Measurements from ENCODE around the gene CENPU.

The CENPU gene

GRCh38 chr4:184689681-184690080 lies 44.2 kb downstream of the CENPU start:
- H3K4me3 ChIP-seq (ENCODE audit: low read depth, low read length), result no peak overlapping the region
- no peak for TF ChIP-seq MAX (IDR thresholded peaks at IDR 0.05; ENCODE audit: low read depth, low read length)
- no peak for TF ChIP-seq MYC (IDR thresholded peaks at IDR 0.05; ENCODE audit: low read depth, low read length)
- TF ChIP-seq POLR2A (IDR thresholded peaks at IDR 0.05; ENCODE audit: extremely low read depth, insufficient read length), result no peak
- TF ChIP-seq CTCF (IDR thresholded peaks at IDR 0.05; ENCODE audit: low read depth, low read length), result no peak
- no peak for DNase-seq (ENCODE audit: low read depth)

DNA sequence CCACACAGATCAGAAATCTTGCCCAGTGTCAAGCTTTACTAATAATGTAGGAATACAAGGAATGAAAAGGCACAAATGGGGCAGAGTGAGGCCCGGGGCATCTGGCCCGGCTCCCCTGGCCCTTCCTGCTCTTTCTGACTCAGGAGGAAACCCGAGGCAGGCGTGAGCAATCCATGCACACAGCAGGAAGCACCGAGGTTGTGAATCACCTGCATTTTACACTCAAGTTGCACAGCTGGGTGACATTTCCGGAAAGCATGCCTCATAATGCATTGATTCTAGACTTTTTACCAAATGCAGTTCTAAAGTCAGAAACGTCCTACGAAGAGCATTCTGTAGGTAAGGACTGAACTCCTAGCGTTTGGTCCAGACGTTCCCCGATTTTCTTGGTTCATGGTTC lies 45.4 kb downstream of the CENPU start:
- DNase-seq (ENCODE audit: low read depth), result no peak

DNA sequence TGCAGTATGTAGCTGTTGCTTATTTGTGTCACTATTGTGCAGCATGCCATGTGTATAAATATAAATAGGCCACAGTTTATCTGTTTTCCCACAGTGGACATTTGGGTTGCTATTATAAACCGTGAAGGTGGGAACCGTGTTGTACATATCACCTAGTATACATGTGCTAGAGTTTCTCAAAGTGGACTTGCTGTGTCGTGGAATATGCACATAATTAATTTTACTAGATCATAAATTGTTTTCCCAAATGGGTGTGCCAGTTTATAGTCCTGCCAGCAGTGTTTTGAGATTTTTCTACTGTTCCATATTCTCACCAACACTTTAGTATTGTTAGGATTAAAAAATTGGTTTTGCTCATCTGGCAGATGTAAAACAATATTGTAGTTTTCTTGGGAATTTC lies 45.9 kb downstream of the CENPU start:
- no peak for DNase-seq (ENCODE audit: low read depth)
- H3K4me3 ChIP-seq (ENCODE audit: low read depth, low read length), result no peak overlapping the region
- no peak for TF ChIP-seq MYC (IDR thresholded peaks at IDR 0.05; ENCODE audit: low read depth, low read length)
- no peak for TF ChIP-seq CTCF (IDR thresholded peaks at IDR 0.05; ENCODE audit: low read depth, low read length)
- no peak for TF ChIP-seq MAX (IDR thresholded peaks at IDR 0.05; ENCODE audit: low read depth, low read length)
- TF ChIP-seq POLR2A (IDR thresholded peaks at IDR 0.05; ENCODE audit: extremely low read depth, insufficient read length), result no peak

More for the DNA sequence above, 45.4 kb downstream of the CENPU start:
- no peak overlapping the region for H3K4me3 ChIP-seq (ENCODE audit: low read depth, low read length)
- TF ChIP-seq CTCF (IDR thresholded peaks at IDR 0.05; ENCODE audit: low read depth, low read length) (no peak), POLR2A (IDR thresholded peaks at IDR 0.05; ENCODE audit: extremely low read depth, insufficient read length) (no peak), MAX (IDR thresholded peaks at IDR 0.05; ENCODE audit: low read depth, low read length) (no peak), MYC (IDR thresholded peaks at IDR 0.05; ENCODE audit: low read depth, low read length) (no peak)

- H3K4me3 ChIP-seq (ENCODE audit: low read depth, low read length), result no peak overlapping the region
- DNase-seq (ENCODE audit: low read depth), result peak; percentile 95
- no peak for TF ChIP-seq CTCF (IDR thresholded peaks at IDR 0.05; ENCODE audit: low read depth, low read length)
- no peak for TF ChIP-seq POLR2A (IDR thresholded peaks at IDR 0.05; ENCODE audit: extremely low read depth, insufficient read length)
- TF ChIP-seq MAX (IDR thresholded peaks at IDR 0.05; ENCODE audit: low read depth, low read length), result peak; percentile 57
- TF ChIP-seq MYC (IDR thresholded peaks at IDR 0.05; ENCODE audit: low read depth, low read length), result peak; percentile 80
Observed at GRCh38 chr4:184684491-184685189, 49.3 kb downstream of the CENPU start.

DNA sequence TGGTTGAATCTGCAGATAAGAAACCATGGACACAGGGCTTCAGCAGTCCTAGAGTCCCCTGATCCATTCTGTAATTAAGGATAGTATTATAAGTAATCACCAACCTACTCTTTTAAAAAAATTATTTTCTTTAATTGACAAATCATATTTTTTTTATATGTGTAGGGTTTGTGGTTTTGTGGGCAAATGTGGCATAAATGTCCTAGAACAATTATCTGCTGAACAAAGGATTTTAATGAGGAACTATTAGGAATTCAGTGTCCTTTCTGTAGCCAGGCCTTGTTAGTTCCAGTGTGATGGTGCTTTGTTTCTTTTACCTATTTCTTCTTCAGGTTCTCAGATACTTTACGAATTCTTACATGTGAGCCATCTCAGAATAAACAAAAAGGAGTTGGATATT lies 52.0 kb downstream of the CENPU start:
- TF ChIP-seq MYC (IDR thresholded peaks at IDR 0.05; ENCODE audit: low read depth, low read length) (no peak), CTCF (IDR thresholded peaks at IDR 0.05; ENCODE audit: low read depth, low read length) (no peak)
- no peak overlapping the region for H3K4me3 ChIP-seq (ENCODE audit: low read depth, low read length)
- no peak for DNase-seq (ENCODE audit: low read depth)

GRCh38 chr4:184680698-184681097 lies 53.2 kb downstream of the CENPU start:
- H3K4me3 ChIP-seq (ENCODE audit: low read depth, low read length), result no peak overlapping the region
- no peak for TF ChIP-seq CTCF (IDR thresholded peaks at IDR 0.05; ENCODE audit: low read depth, low read length)
- no peak for TF ChIP-seq POLR2A (IDR thresholded peaks at IDR 0.05; ENCODE audit: extremely low read depth, insufficient read length)
- no peak for TF ChIP-seq MAX (IDR thresholded peaks at IDR 0.05; ENCODE audit: low read depth, low read length)
- no peak for TF ChIP-seq MYC (IDR thresholded peaks at IDR 0.05; ENCODE audit: low read depth, low read length)
- DNase-seq (ENCODE audit: low read depth), result no peak

Measured in NB4 (cell line).